Duodenal mucosa (tissue), 2 donors: Measurements from ENCODE around the gene CUX1.
"Not testable (repeated sequence)": the region's sequence is repeated elsewhere in the genome, so short reads cannot be mapped to it uniquely, and the experiment has no call there.

ENCODE experiments used
- H3K27ac ChIP-seq: one replicate; pipeline ENCODE4 v1.7.0; 2013; ENCODE audit warnings: low read depth, low read length
- H3K27me3 ChIP-seq, 2 donors: one replicate each; pipeline ENCODE4 v1.7.0; 2013; ENCODE audit warnings: low read length in 2 of 2, control low read depth in 1 of 2; ENCODE audit not compliant: insufficient read depth in 2 of 2, control insufficient read depth in 1 of 2
- H3K36me3 ChIP-seq, 2 donors: one replicate each; pipeline ENCODE4 v1.7.0; 2013; ENCODE audit warnings: low read length in 2 of 2, control low read depth in 1 of 2; ENCODE audit not compliant: insufficient read depth in 2 of 2, control insufficient read depth in 1 of 2
- H3K4me1 ChIP-seq, 2 donors: one replicate each; pipeline ENCODE4 v1.7.0; 2013; ENCODE audit warnings: low read length in 2 of 2, control low read depth in 1 of 2; ENCODE audit not compliant: insufficient read depth in 2 of 2, control insufficient read depth in 1 of 2
- H3K4me3 ChIP-seq, 2 donors: one replicate each; pipeline ENCODE4 v1.7.0; 2013; ENCODE audit warnings: low read length in 2 of 2, low read depth in 1 of 2
- H3K9ac ChIP-seq, 2 donors: one replicate each; pipeline ENCODE4 v1.7.0; 2013; ENCODE audit warnings: low read length in 2 of 2, low read depth in 1 of 2
- H3K9me3 ChIP-seq, 2 donors: one replicate each; pipeline ENCODE4 v1.7.0; 2013; ENCODE audit warnings: low read length in 2 of 2, control low read depth in 1 of 2; ENCODE audit not compliant: control insufficient read depth in 1 of 2

Gene CUX1

GRCh38 chr7:102175423-102176170 is 358.2 kb downstream of the CUX1 start:
- H3K9me3 ChIP-seq, result no peaks in the 10 kb centered on the region
- H3K27me3 ChIP-seq, result no peaks in the 10 kb centered on the region
- H3K4me3 ChIP-seq, result no peak overlapping the region
- H3K27ac ChIP-seq, result no peak overlapping the region
- H3K4me1 ChIP-seq, result no peaks in the 10 kb centered on the region
- peaks cover 3 to 36% of the 10 kb centered on the region in 2 donors for H3K36me3 ChIP-seq
- H3K9ac ChIP-seq, result no peak overlapping the region

- Histone ChIP-seq H3K4me1 (no peaks in the 10 kb centered on the region), H3K36me3 (peaks cover 3 to 36% of the 10 kb centered on the region in 2 donors), H3K9ac (no peak overlapping the region), H3K27me3 (no peaks in the 10 kb centered on the region), H3K4me3 (no peak overlapping the region), H3K9me3 (no peaks in the 10 kb centered on the region), H3K27ac (no peak overlapping the region)
Measured at GRCh38 chr7:102178410-102178809, 361.0 kb downstream of the CUX1 start.

GRCh38 chr7:102180727-102181126 is 363.3 kb downstream of the CUX1 start:
- peaks cover 8 to 45% of the 10 kb centered on the region in 2 donors for H3K36me3 ChIP-seq
- H3K9me3 ChIP-seq, result no peaks in the 10 kb centered on the region
- H3K9ac ChIP-seq, result no peak overlapping the region
- H3K4me3 ChIP-seq, result no peak overlapping the region
- H3K27ac ChIP-seq, result no peak overlapping the region
- H3K27me3 ChIP-seq, result no peaks in the 10 kb centered on the region
- H3K4me1 ChIP-seq, result no peaks in the 10 kb centered on the region

- no peaks in the 10 kb centered on the region for H3K4me1 ChIP-seq
- no peaks in the 10 kb centered on the region for H3K27me3 ChIP-seq
- peaks cover 8 to 45% of the 10 kb centered on the region in 2 donors for H3K36me3 ChIP-seq
- H3K9me3 ChIP-seq, result no peaks in the 10 kb centered on the region
- no peak overlapping the region for H3K27ac ChIP-seq
- no peak overlapping the region for H3K4me3 ChIP-seq
- no peak overlapping the region for H3K9ac ChIP-seq
Measured at GRCh38 chr7:102181517-102181916, 364.1 kb downstream of the CUX1 start.

GRCh38 chr7:102182016-102182415 is 364.6 kb downstream of the CUX1 start:
- Histone ChIP-seq H3K9ac (no peak overlapping the region), H3K27ac (no peak overlapping the region), H3K27me3 (no peaks in the 10 kb centered on the region), H3K9me3 (no peaks in the 10 kb centered on the region), H3K36me3 (peaks cover 8 to 45% of the 10 kb centered on the region in 2 donors), H3K4me3 (no peak overlapping the region), H3K4me1 (no peaks in the 10 kb centered on the region)

- H3K4me3 ChIP-seq, H3K9me3 ChIP-seq, H3K27me3 ChIP-seq, H3K27ac ChIP-seq, H3K4me1 ChIP-seq, H3K9ac ChIP-seq: not testable (repeated sequence)
- H3K36me3 ChIP-seq, result peaks cover 6 to 30% of the 10 kb centered on the region in 2 donors
Measured at GRCh38 chr7:102183848-102184247, 366.4 kb downstream of the CUX1 start.

- no peaks in the 10 kb centered on the region for H3K27me3 ChIP-seq
- H3K9ac ChIP-seq, result no peak overlapping the region
- no peaks in the 10 kb centered on the region for H3K9me3 ChIP-seq
- no peaks in the 10 kb centered on the region for H3K4me1 ChIP-seq
- H3K4me3 ChIP-seq, result no peak overlapping the region
- no peak overlapping the region for H3K27ac ChIP-seq
- peaks cover 6 to 27% of the 10 kb centered on the region in 2 donors for H3K36me3 ChIP-seq
Measured at GRCh38 chr7:102184303-102184702, 366.9 kb downstream of the CUX1 start.

GRCh38 chr7:102185796-102186195 is 368.4 kb downstream of the CUX1 start:
- peaks cover 18 to 41% of the 10 kb centered on the region in 2 donors for H3K36me3 ChIP-seq
- H3K4me3 ChIP-seq, result no peak overlapping the region

GRCh38 chr7:102186306-102186705 is 368.9 kb downstream of the CUX1 start:
- H3K27me3 ChIP-seq, result no peaks in the 10 kb centered on the region
- H3K27ac ChIP-seq, result no peak overlapping the region
- peaks cover 20 to 40% of the 10 kb centered on the region in 2 donors for H3K36me3 ChIP-seq

More at GRCh38 chr7:102185796-102186195, 368.4 kb downstream of the CUX1 start:
- H3K4me1 ChIP-seq, result no peaks in the 10 kb centered on the region
- H3K9ac ChIP-seq, result no peak overlapping the region
- H3K27ac ChIP-seq, result no peak overlapping the region
- H3K27me3 ChIP-seq, result no peaks in the 10 kb centered on the region
- H3K9me3 ChIP-seq, result no peaks in the 10 kb centered on the region

GRCh38 chr7:102188746-102189145 is 371.3 kb downstream of the CUX1 start:
- Histone ChIP-seq H3K27me3 (no peaks in the 10 kb centered on the region), H3K4me1 (no peaks in the 10 kb centered on the region), H3K9ac (no peak overlapping the region), H3K4me3 (no peak overlapping the region), H3K9me3 (no peaks in the 10 kb centered on the region), H3K36me3 (peaks cover 28 to 50% of the 10 kb centered on the region in 2 donors), H3K27ac (no peak overlapping the region)

More at GRCh38 chr7:102186306-102186705, 368.9 kb downstream of the CUX1 start:
- no peak overlapping the region for H3K9ac ChIP-seq
- no peak overlapping the region for H3K4me3 ChIP-seq
- no peaks in the 10 kb centered on the region for H3K4me1 ChIP-seq
- H3K9me3 ChIP-seq, result no peaks in the 10 kb centered on the region
